NCI-H82 treated with DMSO at 0.1 percent for 48 hours (cell line): Measurements from ENCODE around the gene CEP68.
A peak's percentile ranks its signal among the peaks of the same experiment; 100 is the strongest.
"Not testable (repeated sequence)": the region's sequence is repeated elsewhere in the genome, so short reads cannot be mapped to it uniquely, and the experiment has no call there.

ENCODE experiments used
- DNase-seq: peaks from one replicate; lab custom pipeline; 2025; ENCODE audit not compliant: unreplicated experiment; lab: John Stamatoyannopoulos, UW

CEP68 gene

GRCh38 chr2:65056215-65057053 lies at the start of gene CEP68:
Gene CEP68, plus strand, starts transcription at chr2:65056416. Its CDS starts 13,029 bp downstream, at chr2:65069445.
- peak; percentile 84 for DNase-seq

GRCh38 chr2:65013776-65014175 lies 42.4 kb upstream of the CEP68 start:
- DNase-seq: no peak

GRCh38 chr2:65015731-65016130 lies 40.5 kb upstream of the CEP68 start:
- DNase-seq: no peak

GRCh38 chr2:65016789-65017188 lies 39.4 kb upstream of the CEP68 start:
- DNase-seq: no peak

GRCh38 chr2:65017335-65017734 lies 38.9 kb upstream of the CEP68 start:
- DNase-seq: no peak

GRCh38 chr2:65018141-65018582 lies 38.1 kb upstream of the CEP68 start:
- no peak for DNase-seq

GRCh38 chr2:65019010-65019409 lies 37.2 kb upstream of the CEP68 start:
- DNase-seq: no peak

GRCh38 chr2:65019675-65020195 lies 36.5 kb upstream of the CEP68 start:
- no peak for DNase-seq

GRCh38 chr2:65020251-65020650 lies 36.0 kb upstream of the CEP68 start:
- not testable (repeated sequence) for DNase-seq

GRCh38 chr2:65020943-65021528 lies 35.2 kb upstream of the CEP68 start:
- DNase-seq: no peak

GRCh38 chr2:65021709-65022108 lies 34.5 kb upstream of the CEP68 start:
- DNase-seq: no peak

GRCh38 chr2:65022189-65022588 lies 34.0 kb upstream of the CEP68 start:
- DNase-seq: no peak

GRCh38 chr2:65023742-65024141 lies 32.5 kb upstream of the CEP68 start:
- no peak for DNase-seq

- DNase-seq: no peak
These were observed 31.9 kb upstream of the CEP68 start for GRCh38 chr2:65024149-65024829.

GRCh38 chr2:65025453-65026123 lies 30.6 kb upstream of the CEP68 start:
- no peak for DNase-seq

GRCh38 chr2:65026154-65026553 lies 30.1 kb upstream of the CEP68 start:
- no peak for DNase-seq

GRCh38 chr2:65026704-65027464 lies 29.3 kb upstream of the CEP68 start:
- DNase-seq: no peak

- no peak for DNase-seq
These were observed 28.5 kb upstream of the CEP68 start for GRCh38 chr2:65027616-65028244.

- DNase-seq: no peak
These were observed 25.5 kb upstream of the CEP68 start for GRCh38 chr2:65030476-65031332.
